HK-2 (cell line): ENCODE data around the gene SIM1.
"Not testable (repeated sequence)": the region's sequence is repeated elsewhere in the genome, so short reads cannot be mapped to it uniquely, and the experiment has no call there.

ENCODE experiments used
- DNase-seq: peaks from one replicate; pipeline ENCODE4 v3.0.0-alpha.2; 2018; ENCODE audit not compliant: unreplicated experiment

SIM1 gene

GRCh38 chr6:100426744-100427338 lies 37.9 kb downstream of the SIM1 start:
- no peak for DNase-seq

GRCh38 chr6:100426241-100426640 lies 38.5 kb downstream of the SIM1 start:
- DNase-seq: peak; percentile 29

- DNase-seq: no peak
These were observed 44.0 kb downstream of the SIM1 start for GRCh38 chr6:100420711-100421110.

GRCh38 chr6:100417036-100417435 lies 47.7 kb downstream of the SIM1 start:
- DNase-seq: no peak

GRCh38 chr6:100415768-100416167 lies 49.0 kb downstream of the SIM1 start:
- no peak for DNase-seq

GRCh38 chr6:100412872-100413271 lies 51.8 kb downstream of the SIM1 start:
- DNase-seq: no peak

GRCh38 chr6:100404051-100404450 lies 60.7 kb downstream of the SIM1 start:
- DNase-seq: no peak

GRCh38 chr6:100393493-100393892 lies 71.2 kb downstream of the SIM1 start:
- DNase-seq: no peak

- DNase-seq: no peak
These were observed 72.3 kb downstream of the SIM1 start for GRCh38 chr6:100392423-100392822.

- DNase-seq: no peak
These were observed 75.7 kb downstream of the SIM1 start for GRCh38 chr6:100388868-100389519.

GRCh38 chr6:100382767-100383195 lies 81.9 kb downstream of the SIM1 start:
- no peak for DNase-seq

GRCh38 chr6:100382031-100382430 lies 82.7 kb downstream of the SIM1 start:
- DNase-seq: no peak

- DNase-seq: no peak
These were observed 83.6 kb downstream of the SIM1 start for GRCh38 chr6:100381111-100381510.

- DNase-seq: no peak
These were observed 85.3 kb downstream of the SIM1 start for GRCh38 chr6:100379386-100379785.

- DNase-seq: no peak
These were observed 86.1 kb downstream of the SIM1 start for GRCh38 chr6:100378576-100378975.

GRCh38 chr6:100376103-100376502 lies 88.6 kb downstream of the SIM1 start:
- no peak for DNase-seq

- DNase-seq: no peak
These were observed 92.2 kb downstream of the SIM1 start for GRCh38 chr6:100372326-100373091.

GRCh38 chr6:100371591-100371990 lies 93.1 kb downstream of the SIM1 start:
- no peak for DNase-seq

GRCh38 chr6:100370265-100370664 lies 94.5 kb downstream of the SIM1 start:
- DNase-seq: no peak

- peak; percentile 24 for DNase-seq
These were observed 98.3 kb downstream of the SIM1 start for GRCh38 chr6:100366419-100366818.

GRCh38 chr6:100363651-100364050 lies 101.1 kb downstream of the SIM1 start:
- DNase-seq: no peak

GRCh38 chr6:100354736-100355641 lies 109.7 kb downstream of the SIM1 start:
- DNase-seq: not testable (repeated sequence)
